ENCODE data around the gene FADS2.

GRCh38 chr11:61864814-61865775, 37.0 kb downstream of the FADS2 start:
- TF ChIP-seq CTCF (conservative IDR thresholded peaks at IDR 0.05; ENCODE audit: low read depth, low read length) (no peak), EZH2 (IDR thresholded peaks at IDR 0.05; ENCODE audit: borderline replicate concordance, low read depth, low read length, poor library complexity, severe bottlenecking) (no peak)

All from A673 (cell line).